Activated B cell treated with CpG ODN at 0.5 μM for 24 hours (primary cell): ENCODE data around the gene STARD9. TPM values are rescaled to one million over a fixed set of nuclear protein-coding genes. Genes with fewer than 3 reads are reported as not detected.
A peak's percentile ranks its signal among the peaks of the same experiment; 100 is the strongest.

Experiments used
- ATAC-seq: fragments of 200-7000 bp; cut with Tn5 transposase; one replicate; pipeline ENCODE4 v1.10.0; 2021; ENCODE audit warnings: low read depth, mild to moderate bottlenecking, moderate library complexity
- CTCF ChIA-PET: fragments of 350-600 bp; sonication (Branson Sonifier 250); formaldehyde crosslinking; loops from one replicate; lab custom pipeline; 2021; ENCODE audit warnings: antibody characterized with exemption; lab: Charles Lee
- POLR2A ChIA-PET: fragments of 350-600 bp; sonication (Branson Sonifier 250); formaldehyde crosslinking; loops from one replicate; lab custom pipeline; 2021; ENCODE audit warnings: antibody characterized with exemption; lab: Charles Lee
- DNase-seq: peaks from one replicate; pipeline ENCODE4 v3.0.0; 2022
- H3K27ac Mint-ChIP-seq: one replicate; pipeline ENCODE4 v1.8.0; 2020; ENCODE audit warnings: mixed read lengths
- H3K27me3 Mint-ChIP-seq: one replicate; pipeline ENCODE4 v1.8.0; 2021; ENCODE audit warnings: mixed read lengths
- H3K36me3 Mint-ChIP-seq: one replicate; pipeline ENCODE4 v1.8.0; 2021; ENCODE audit warnings: low read depth, mixed read lengths
- H3K4me1 Mint-ChIP-seq: one replicate; pipeline ENCODE4 v1.8.0; 2021; ENCODE audit warnings: mixed read lengths
- H3K4me3 Mint-ChIP-seq: one replicate; pipeline ENCODE4 v1.8.0; 2020; ENCODE audit warnings: mild to moderate bottlenecking, mixed read lengths
- H3K9me3 Mint-ChIP-seq: one replicate; pipeline ENCODE4 v1.8.0; 2020; ENCODE audit warnings: mixed read lengths
- CTCF ChIP-seq: fragments of 200-600 bp; IDR thresholded peaks from one replicate; pipeline ENCODE4 v1.8.0; 2022; ENCODE audit warnings: antibody characterized with exemption, mild to moderate bottlenecking
- intact Hi-C: fragments of 100-400 bp; cut with micrococcal nuclease; formaldehyde crosslinking; loops from one replicate; pipeline ENCODE4 v1.15.1; 2024
- total RNA-seq: library from RNA; stranded (reverse); gene quantifications from 2 replicates; pipeline ENCODE4 v1.2.3, GENCODE V29; 2022

STARD9 gene
- total RNA-seq, 1 donor from 2014 or later = 7.1 TPM

GRCh38 chr15:42695527-42696071 lies 120.2 kb downstream of the STARD9 start:
- Mint-ChIP-seq H3K4me1 (no peaks in the 10 kb centered on the region), H3K27ac (no peak overlapping the region), H3K27me3 (no peaks in the 10 kb centered on the region), H3K9me3 (no peaks in the 10 kb centered on the region), H3K4me3 (no peak overlapping the region), H3K36me3 (peaks cover 4% of the 10 kb centered on the region)
- intact Hi-C loops = no loop called here
- ChIA-PET POLR2A (no interaction called here), CTCF (no interaction called here)
- no peak for DNase-seq
- TF ChIP-seq CTCF = no peak
- no peak for ATAC-seq

- Mint-ChIP-seq H3K36me3 (peaks cover 8% of the 10 kb centered on the region), H3K27me3 (no peaks in the 10 kb centered on the region), H3K27ac (no peak overlapping the region), H3K4me3 (no peak overlapping the region), H3K4me1 (no peaks in the 10 kb centered on the region), H3K9me3 (no peaks in the 10 kb centered on the region)
- ChIA-PET POLR2A (no interaction called here), CTCF (no interaction called here)
- no peak for TF ChIP-seq CTCF
- no peak for ATAC-seq
- intact Hi-C loops = no loop called here
- no peak for DNase-seq
Observed at GRCh38 chr15:42696626-42697025, 121.2 kb downstream of the STARD9 start.

- H3K27ac Mint-ChIP-seq = no peak overlapping the region
- H3K27me3 Mint-ChIP-seq = no peaks in the 10 kb centered on the region
- peak; percentile 90 for ATAC-seq
- H3K4me1 Mint-ChIP-seq = no peaks in the 10 kb centered on the region
- CTCF ChIA-PET = interaction anchor here (0.9 to 4.8 kb wide), 4 partner anchors 13 to 581 kb away, joined by 3 to 46 read pairs (median 4); no protein-coding TSS in a partner anchor
- POLR2A ChIA-PET = no interaction called here
- no peak overlapping the region for H3K4me3 Mint-ChIP-seq
- peak; percentile 24 for DNase-seq
- intact Hi-C loops = loop anchor here (1.0 kb wide), 3 partner anchors 222 to 581 kb away; partner anchors contain the start of gene CCNDBP1
- no peak for TF ChIP-seq CTCF
- H3K36me3 Mint-ChIP-seq = peaks cover 6% of the 10 kb centered on the region
- H3K9me3 Mint-ChIP-seq = no peaks in the 10 kb centered on the region
Observed at GRCh38 chr15:42704492-42704926, 129.1 kb downstream of the STARD9 start.

- Mint-ChIP-seq H3K27me3 (no peaks in the 10 kb centered on the region), H3K27ac (no peak overlapping the region), H3K4me1 (no peaks in the 10 kb centered on the region), H3K4me3 (no peak overlapping the region), H3K9me3 (no peaks in the 10 kb centered on the region), H3K36me3 (peaks cover 6% of the 10 kb centered on the region)
- ATAC-seq (no peak), DNase-seq (no peak)
- ChIA-PET POLR2A (no interaction called here), CTCF (interaction anchor here (1.3 to 4.8 kb wide), 2 partner anchors 17 to 223 kb away, joined by 3 to 46 read pairs; no protein-coding TSS in a partner anchor)
- intact Hi-C loops = no loop called here
- no peak for TF ChIP-seq CTCF
Observed at GRCh38 chr15:42705336-42705735, 129.9 kb downstream of the STARD9 start.

GRCh38 chr15:42707068-42707467 lies 131.7 kb downstream of the STARD9 start:
- Mint-ChIP-seq H3K27ac (no peak overlapping the region), H3K4me1 (no peaks in the 10 kb centered on the region), H3K36me3 (peaks cover 2% of the 10 kb centered on the region), H3K4me3 (no peak overlapping the region), H3K9me3 (no peaks in the 10 kb centered on the region), H3K27me3 (no peaks in the 10 kb centered on the region)
- intact Hi-C loops = no loop called here
- ATAC-seq = no peak
- no peak for DNase-seq
- CTCF ChIA-PET = interaction anchor here (1.1 to 4.8 kb wide), 2 partner anchors 221 to 240 kb away, joined by 4 to 46 read pairs; no protein-coding TSS in a partner anchor
- no peak for TF ChIP-seq CTCF
- POLR2A ChIA-PET = no interaction called here
